Stimulated activated memory B cell treated with anti-CD40 and anti-IgM and Interleukin-4, amounts not matched to agents 10 μg/mL and 1 μg/mL and 100 μg/mL, for 72 hours (primary cell): ENCODE data around the gene PTCH2.
"Not testable (repeated sequence)": the region's sequence is repeated elsewhere in the genome, so short reads cannot be mapped to it uniquely, and the experiment has no call there.

Experiments
- ATAC-seq: fragments of 150-1000 bp; cut with Tn5 transposase; 2 replicates; pipeline ENCODE4 v1.10.0; 2021
- H3K27ac Mint-ChIP-seq: one replicate; pipeline ENCODE4 v1.8.0; 2022; ENCODE audit warnings: mild to moderate bottlenecking, mixed read lengths
- H3K27me3 Mint-ChIP-seq: one replicate; pipeline ENCODE4 v1.8.0; 2022; ENCODE audit warnings: mixed read lengths
- H3K36me3 Mint-ChIP-seq: one replicate; pipeline ENCODE4 v1.8.0; 2022; ENCODE audit warnings: mixed read lengths
- H3K4me1 Mint-ChIP-seq: one replicate; pipeline ENCODE4 v1.8.0; 2022; ENCODE audit warnings: mixed read lengths
- H3K4me3 Mint-ChIP-seq: one replicate; pipeline ENCODE4 v1.8.0; 2022; ENCODE audit warnings: mild to moderate bottlenecking, moderate library complexity, mixed read lengths
- H3K9me3 Mint-ChIP-seq: one replicate; pipeline ENCODE4 v1.8.0; 2022; ENCODE audit warnings: mixed read lengths

PTCH2 gene

GRCh38 chr1:44828841-44829440, 14.1 kb downstream of the PTCH2 start:
- H3K36me3 Mint-ChIP-seq = no peaks in the 10 kb centered on the region
- no peak overlapping the region for H3K27ac Mint-ChIP-seq
- H3K27me3 Mint-ChIP-seq = no peaks in the 10 kb centered on the region
- H3K4me1 Mint-ChIP-seq = peaks cover 4% of the 10 kb centered on the region
- no peak overlapping the region for H3K4me3 Mint-ChIP-seq
- no peak for ATAC-seq
- no peaks in the 10 kb centered on the region for H3K9me3 Mint-ChIP-seq

DNA sequence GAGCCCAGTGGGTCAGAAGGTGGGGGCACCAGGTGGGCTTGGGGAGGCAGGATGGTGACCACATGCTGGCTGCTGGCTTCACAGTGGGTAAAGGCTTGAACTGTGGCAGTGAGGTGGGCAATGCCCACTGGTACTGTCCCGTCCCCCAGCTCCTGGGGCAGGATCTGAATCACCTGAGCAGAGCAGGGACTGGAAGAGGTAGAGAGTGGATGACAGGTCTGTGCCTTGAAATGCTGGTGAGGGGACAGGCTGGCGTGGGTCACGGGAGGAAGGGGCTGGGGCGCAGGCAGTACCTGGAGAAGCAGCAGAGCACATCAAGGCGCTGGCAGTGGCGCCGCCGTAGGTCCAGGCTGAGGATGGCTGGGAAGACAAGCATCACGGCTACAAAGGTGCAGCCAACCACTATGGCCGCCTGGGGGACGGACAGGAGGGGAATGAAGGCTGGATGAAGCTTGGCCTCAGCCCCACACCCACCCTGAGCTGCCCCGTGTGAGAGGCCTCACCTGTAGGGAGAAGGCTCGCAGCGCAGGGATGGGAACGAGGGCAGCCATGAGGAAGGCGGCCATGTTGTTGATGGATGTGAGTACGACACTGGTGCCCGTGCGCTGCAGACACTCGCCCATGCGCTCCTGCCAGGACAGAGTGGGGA, 14.9 kb downstream of the PTCH2 start:
- Mint-ChIP-seq H3K4me1 (no peaks in the 10 kb centered on the region), H3K4me3 (no peak overlapping the region), H3K27ac (no peak overlapping the region), H3K36me3 (no peaks in the 10 kb centered on the region), H3K27me3 (no peaks in the 10 kb centered on the region), H3K9me3 (no peaks in the 10 kb centered on the region)
- no peak for ATAC-seq

DNA sequence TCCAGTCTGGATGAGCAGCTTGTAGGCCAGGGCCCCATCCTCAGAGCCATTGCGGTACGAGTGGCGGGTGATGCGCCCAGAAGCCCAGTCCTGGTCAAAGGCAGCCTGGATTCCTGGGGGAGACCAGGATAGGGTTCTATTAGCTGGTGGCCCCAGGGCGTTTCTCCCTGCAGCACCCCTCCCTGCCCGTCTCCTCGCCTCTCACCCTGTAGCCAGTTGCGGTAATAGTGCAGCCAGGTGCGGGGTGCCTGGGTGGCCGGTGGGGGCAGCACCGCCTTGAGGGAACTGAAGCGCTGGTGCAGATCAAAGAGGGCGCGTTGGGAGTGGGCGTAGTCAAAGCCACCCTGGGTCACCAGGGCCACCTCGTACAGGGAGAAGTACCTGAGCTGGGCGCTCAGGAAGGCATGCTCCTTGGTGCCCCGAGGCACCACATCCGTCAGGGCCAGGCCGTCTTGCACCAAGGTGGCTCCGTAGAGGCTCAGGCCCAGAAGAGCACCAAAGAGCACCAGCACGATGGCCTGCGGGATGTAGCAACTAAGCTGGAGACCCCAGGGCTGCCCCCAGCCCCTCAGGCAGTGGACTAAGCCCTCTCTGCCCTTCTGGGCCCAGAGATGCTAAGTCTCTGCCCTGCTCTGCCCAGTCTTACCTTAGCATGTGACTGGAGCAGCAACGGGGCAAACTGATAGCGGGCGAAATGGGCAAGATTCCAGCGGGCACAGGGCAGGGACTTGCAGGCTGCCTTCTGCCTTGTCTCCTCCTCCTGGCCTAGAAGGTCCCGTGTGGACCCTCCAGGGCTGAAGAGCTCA, 15.7 kb downstream of the PTCH2 start:
- Mint-ChIP-seq H3K9me3 (no peaks in the 10 kb centered on the region), H3K36me3 (no peaks in the 10 kb centered on the region), H3K4me1 (no peaks in the 10 kb centered on the region), H3K4me3 (no peak overlapping the region), H3K27ac (no peak overlapping the region), H3K27me3 (no peaks in the 10 kb centered on the region)
- ATAC-seq = no peak

DNA sequence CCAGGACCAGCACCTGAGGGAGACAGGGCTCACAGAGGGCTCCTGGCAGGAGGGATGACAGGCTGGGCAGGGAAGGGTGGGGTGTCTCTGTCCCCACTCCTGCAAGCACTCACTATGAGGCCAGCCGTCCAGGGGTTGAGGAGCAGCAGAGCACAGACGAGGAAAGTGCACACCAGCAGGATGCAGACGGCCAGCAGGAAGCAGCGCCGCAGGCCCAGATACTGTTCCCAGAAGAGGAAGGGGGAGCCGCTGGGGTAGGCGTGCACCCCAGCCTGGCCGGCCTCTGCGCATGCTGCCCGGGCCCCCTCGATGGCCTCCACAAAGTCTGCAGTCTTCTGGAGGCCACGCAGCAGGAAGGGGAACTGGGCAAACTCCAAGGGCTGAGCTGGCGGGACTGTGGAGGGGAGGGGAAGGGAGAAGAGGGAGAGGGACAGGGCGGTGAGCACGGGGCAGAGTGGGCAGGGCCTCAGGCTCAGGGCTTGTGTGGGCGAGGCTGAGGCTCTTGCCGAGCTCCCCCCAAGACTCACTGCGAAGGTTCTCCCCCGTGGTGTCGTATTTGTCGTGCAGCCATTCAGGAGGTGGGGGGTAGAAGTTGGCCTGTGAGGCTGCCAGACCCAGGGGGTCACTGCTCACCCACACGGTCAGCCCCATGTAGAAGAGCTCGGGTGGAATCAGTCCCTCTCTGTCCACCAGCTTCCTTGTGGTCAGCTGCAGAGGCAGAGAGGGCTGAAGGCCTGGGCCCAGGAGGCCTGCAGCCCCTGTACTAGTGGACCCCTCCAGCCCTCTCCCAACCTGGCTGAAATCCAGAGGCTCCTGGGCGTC, 16.5 kb downstream of the PTCH2 start:
- H3K9me3 Mint-ChIP-seq = no peaks in the 10 kb centered on the region
- H3K36me3 Mint-ChIP-seq = no peaks in the 10 kb centered on the region
- H3K27me3 Mint-ChIP-seq = no peaks in the 10 kb centered on the region
- no peak overlapping the region for H3K4me3 Mint-ChIP-seq
- H3K4me1 Mint-ChIP-seq = no peaks in the 10 kb centered on the region
- H3K27ac Mint-ChIP-seq = no peak overlapping the region
- ATAC-seq = no peak

- not testable (repeated sequence) for ATAC-seq, H3K9me3 Mint-ChIP-seq, H3K4me3 Mint-ChIP-seq, H3K36me3 Mint-ChIP-seq, H3K27me3 Mint-ChIP-seq, H3K27ac Mint-ChIP-seq
- H3K4me1 Mint-ChIP-seq = peaks cover 12% of the 10 kb centered on the region
Measured at GRCh38 chr1:44824392-44824791, 18.7 kb downstream of the PTCH2 start.

- ATAC-seq = no peak
- Mint-ChIP-seq H3K9me3 (no peaks in the 10 kb centered on the region), H3K36me3 (no peaks in the 10 kb centered on the region), H3K27me3 (no peaks in the 10 kb centered on the region), H3K4me1 (peaks cover 26% of the 10 kb centered on the region), H3K27ac (peak overlapping the region; percentile 22), H3K4me3 (no peak overlapping the region)
Measured at GRCh38 chr1:44822981-44823451, 20.0 kb downstream of the PTCH2 start.

GRCh38 chr1:44822131-44822701, 20.8 kb downstream of the PTCH2 start:
- H3K4me1 Mint-ChIP-seq = peaks cover 28% of the 10 kb centered on the region
- H3K9me3 Mint-ChIP-seq = no peaks in the 10 kb centered on the region
- no peaks in the 10 kb centered on the region for H3K36me3 Mint-ChIP-seq
- no peaks in the 10 kb centered on the region for H3K27me3 Mint-ChIP-seq
- H3K4me3 Mint-ChIP-seq = no peak overlapping the region
- peak overlapping the region; percentile 22 for H3K27ac Mint-ChIP-seq
- no peak for ATAC-seq

- Mint-ChIP-seq H3K27me3 (no peaks in the 10 kb centered on the region), H3K4me1 (peaks cover 28% of the 10 kb centered on the region)
Measured at GRCh38 chr1:44821240-44821715, 21.8 kb downstream of the PTCH2 start.

GRCh38 chr1:44820328-44821239, 22.5 kb downstream of the PTCH2 start:
- no peak for ATAC-seq
- no peaks in the 10 kb centered on the region for H3K36me3 Mint-ChIP-seq
- H3K27me3 Mint-ChIP-seq = no peaks in the 10 kb centered on the region
- H3K27ac Mint-ChIP-seq = peak overlapping the region; percentile 100
- peak overlapping the region; percentile 86 for H3K4me3 Mint-ChIP-seq
- H3K4me1 Mint-ChIP-seq = peaks cover 28% of the 10 kb centered on the region
- no peaks in the 10 kb centered on the region for H3K9me3 Mint-ChIP-seq

More at GRCh38 chr1:44821240-44821715, 21.8 kb downstream of the PTCH2 start:
- H3K36me3 Mint-ChIP-seq = no peaks in the 10 kb centered on the region
- no peak for ATAC-seq
- H3K9me3 Mint-ChIP-seq = no peaks in the 10 kb centered on the region
- peak overlapping the region; percentile 100 for H3K27ac Mint-ChIP-seq
- H3K4me3 Mint-ChIP-seq = no peak overlapping the region

- H3K27me3 Mint-ChIP-seq = no peaks in the 10 kb centered on the region
- peaks cover 35% of the 10 kb centered on the region for H3K4me1 Mint-ChIP-seq
- H3K36me3 Mint-ChIP-seq = peaks cover 7% of the 10 kb centered on the region
- H3K27ac Mint-ChIP-seq = peak overlapping the region; percentile 100
- no peaks in the 10 kb centered on the region for H3K9me3 Mint-ChIP-seq
- ATAC-seq = peak; percentile 95
- peak overlapping the region; percentile 86 for H3K4me3 Mint-ChIP-seq
Measured at GRCh38 chr1:44819608-44820327, 23.3 kb downstream of the PTCH2 start.

DNA sequence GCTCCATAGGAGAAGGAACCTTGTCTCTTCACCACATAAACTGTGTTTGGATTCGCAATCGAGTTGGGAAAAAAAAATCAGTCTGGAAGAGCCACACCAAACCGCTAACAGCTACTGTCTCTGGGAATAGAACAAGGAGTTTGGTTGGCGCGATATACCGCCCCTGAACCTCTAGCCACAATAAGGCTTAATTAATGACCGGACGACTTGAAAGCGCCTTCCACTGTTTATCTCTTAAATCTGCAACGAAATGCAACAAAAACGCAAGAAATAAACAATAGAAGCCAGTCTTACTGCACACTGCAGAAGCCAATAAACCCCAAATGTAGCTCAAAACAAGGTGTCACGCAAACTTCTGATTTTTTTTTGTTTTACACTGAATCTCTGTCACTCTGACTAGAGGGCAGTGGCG, 23.9 kb downstream of the PTCH2 start:
- ATAC-seq = no peak
- H3K27ac Mint-ChIP-seq = peak overlapping the region; percentile 100
- H3K36me3 Mint-ChIP-seq = peaks cover 10% of the 10 kb centered on the region
- peaks cover 40% of the 10 kb centered on the region for H3K4me1 Mint-ChIP-seq
- peak overlapping the region; percentile 86 for H3K4me3 Mint-ChIP-seq
- H3K27me3 Mint-ChIP-seq = no peaks in the 10 kb centered on the region
- H3K9me3 Mint-ChIP-seq = no peaks in the 10 kb centered on the region

GRCh38 chr1:44817771-44818495, 25.1 kb downstream of the PTCH2 start:
- ATAC-seq = no peak
- H3K9me3 Mint-ChIP-seq = no peaks in the 10 kb centered on the region
- H3K4me3 Mint-ChIP-seq = peak overlapping the region; percentile 4
- H3K4me1 Mint-ChIP-seq = peaks cover 47% of the 10 kb centered on the region
- no peaks in the 10 kb centered on the region for H3K27me3 Mint-ChIP-seq
- H3K36me3 Mint-ChIP-seq = peaks cover 15% of the 10 kb centered on the region
- peak overlapping the region; percentile 100 for H3K27ac Mint-ChIP-seq

GRCh38 chr1:44817307-44817706, 25.7 kb downstream of the PTCH2 start:
- ATAC-seq = no peak
- Mint-ChIP-seq H3K9me3 (no peaks in the 10 kb centered on the region), H3K27ac (peak overlapping the region; percentile 100), H3K27me3 (no peaks in the 10 kb centered on the region), H3K4me1 (peaks cover 50% of the 10 kb centered on the region), H3K4me3 (no peak overlapping the region), H3K36me3 (peaks cover 15% of the 10 kb centered on the region)
